HS-5 (cell line): ENCODE measurements around the gene FADS3.

Experiments used
- DNase-seq: peaks from one replicate; pipeline ENCODE4 v3.0.0-alpha.2; 2012; ENCODE audit warnings: low read depth

FADS3 gene

GRCh38 chr11:61913699-61914395, 22.5 kb upstream of the FADS3 start:
- DNase-seq, result no peak

- no peak for DNase-seq
Measured at GRCh38 chr11:61912991-61913698, 21.8 kb upstream of the FADS3 start.

GRCh38 chr11:61912530-61912898, 21.2 kb upstream of the FADS3 start:
- DNase-seq, result no peak

- no peak for DNase-seq
Measured at GRCh38 chr11:61911701-61912529, 20.6 kb upstream of the FADS3 start.

- no peak for DNase-seq
Measured at GRCh38 chr11:61911128-61911700, 19.9 kb upstream of the FADS3 start.

GRCh38 chr11:61910187-61911127, 19.1 kb upstream of the FADS3 start:
- no peak for DNase-seq

- DNase-seq, result no peak
Measured at GRCh38 chr11:61908730-61909316, 17.5 kb upstream of the FADS3 start.

- DNase-seq, result no peak
Measured at GRCh38 chr11:61907871-61908729, 16.8 kb upstream of the FADS3 start.

GRCh38 chr11:61907282-61907681, 15.9 kb upstream of the FADS3 start:
- no peak for DNase-seq

GRCh38 chr11:61906522-61906909, 15.2 kb upstream of the FADS3 start:
- no peak for DNase-seq

- DNase-seq, result no peak
Measured at GRCh38 chr11:61905801-61906521, 14.6 kb upstream of the FADS3 start.

- no peak for DNase-seq
Measured at GRCh38 chr11:61905067-61905696, 13.8 kb upstream of the FADS3 start.

GRCh38 chr11:61904539-61905048, 13.2 kb upstream of the FADS3 start:
- DNase-seq, result no peak

- DNase-seq, result no peak
Measured at GRCh38 chr11:61903845-61904244, 12.5 kb upstream of the FADS3 start.

GRCh38 chr11:61902313-61902712, 11.0 kb upstream of the FADS3 start:
- no peak for DNase-seq

- DNase-seq, result no peak
Measured at GRCh38 chr11:61901397-61901796, 10.1 kb upstream of the FADS3 start.

GRCh38 chr11:61900251-61900650, 8.9 kb upstream of the FADS3 start:
- DNase-seq, result no peak

GRCh38 chr11:61899146-61899841, 7.9 kb upstream of the FADS3 start:
- DNase-seq, result no peak
